Aorta (tissue), 5 donors: ENCODE measurements around the gene IHH. TPM values are rescaled to one million over a fixed set of nuclear protein-coding genes. Genes with fewer than 3 reads are reported as not detected.

Experiments used
- ATAC-seq: fragments of 200-7000 bp; cut with Tn5 transposase; one replicate; pipeline ENCODE4 v1.9.1; 2022; ENCODE audit warnings: moderate library complexity; ENCODE audit not compliant: low FRiP score
- DNase-seq, 2 donors: peaks; one replicate each; pipeline ENCODE4 v3.0.0-alpha.2; 2020
- H3K27ac ChIP-seq, 2 donors: one replicate each; pipeline ENCODE4 v1.5.1; 2013; ENCODE audit warnings: low read length in 2 of 2, mild to moderate bottlenecking in 2 of 2, moderate library complexity in 2 of 2, control low read depth in 1 of 2, inconsistent platforms in 1 of 2, low read depth in 1 of 2
- H3K27me3 ChIP-seq, 2 donors: one replicate each; pipeline ENCODE4 v1.6.1; 2013; ENCODE audit warnings: control low read depth in 1 of 2, low read length in 1 of 2, mild to moderate bottlenecking in 1 of 2, moderate library complexity in 1 of 2; ENCODE audit not compliant: insufficient read depth in 2 of 2, control insufficient read depth in 1 of 2
- H3K36me3 ChIP-seq, 2 donors: one replicate each; pipeline ENCODE4 v1.6.1; 2013; ENCODE audit warnings: control low read depth in 1 of 2, low read length in 1 of 2, mild to moderate bottlenecking in 1 of 2; ENCODE audit not compliant: insufficient read depth in 2 of 2, control insufficient read depth in 1 of 2
- H3K4me1 ChIP-seq, 2 donors: one replicate each; pipeline ENCODE4 v1.6.1; 2013; ENCODE audit warnings: low read length in 2 of 2, control low read depth in 1 of 2, mild to moderate bottlenecking in 1 of 2, moderate library complexity in 1 of 2; ENCODE audit not compliant: insufficient read depth in 2 of 2, control insufficient read depth in 1 of 2
- H3K4me3 ChIP-seq, 2 donors: one replicate each; pipeline ENCODE4 v1.5.1; 2013; ENCODE audit warnings: low read length in 2 of 2, control low read depth in 1 of 2, mild to moderate bottlenecking in 1 of 2
- H3K9me3 ChIP-seq: one replicate; pipeline ENCODE4 v1.6.1; 2013; ENCODE audit warnings: mild to moderate bottlenecking, low read length; ENCODE audit not compliant: control insufficient read depth
- WGBS, 2 donors: extraction: QIAGEN DNeasy Blood & Tissue Kit; methylation state at CpG; one replicate each; pipeline ENCODE4 v1.1.7; 2013; 5-methylcytosine and 5-hydroxymethylcytosine counted together
- intact Hi-C, 2 donors: fragments of 100-400 bp; cut with DNase I; formaldehyde crosslinking; loops; one replicate each; pipeline versions ENCODE4 v1.14.2 to v1.15.0; 2022
- polyA plus RNA-seq, 2 donors: library from polyadenylated mRNA; stranded (reverse); fragments of 200-250 nt; gene quantifications; one replicate each; pipeline ENCODE4 v1.2.3, GENCODE V29; 2013
- total RNA-seq, 2 donors: library from RNA; stranded (reverse); fragmentation: NEBNext Ultra II Directional; extraction: Animal tissue kit (Norgen Biotek cat#: 25700); gene quantifications; one replicate each; pipeline ENCODE4 v1.2.1, GENCODE V29; 2021
- donor health status: healthy with polysubstance abuse.
- donor health status: Bipolar disorder and iron deficiency.
- donor health status: DM: no; HTN: no; CAD: no.
- donor health status: DM: no; HTN: no; CAD: no.
- donor health status: DM: yes; HTN: yes; CAD: no.

The IHH gene
- total and polyA plus RNA-seq, 4 donors: 0.05 to 2.0 TPM; not detected in 2

DNA sequence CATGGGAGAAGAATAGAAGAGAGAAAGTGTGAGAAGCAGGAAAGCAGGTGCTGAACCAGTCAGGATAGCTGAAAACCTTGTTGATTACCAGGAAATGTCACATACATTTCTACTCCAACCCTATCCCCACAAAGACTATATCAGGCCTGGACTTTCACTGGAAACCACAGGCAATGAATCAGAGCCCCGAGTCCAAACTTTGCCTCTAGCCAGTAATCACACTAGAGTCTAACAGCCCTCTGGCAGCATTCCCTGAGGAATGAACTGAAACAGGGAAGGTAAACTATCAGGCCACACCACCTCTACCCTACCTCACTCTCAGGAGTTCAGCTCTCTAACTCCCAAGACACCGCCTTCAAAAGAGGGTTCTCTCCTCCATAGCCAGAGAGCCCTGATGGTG is 18.7 kb upstream of the IHH start:
- Histone ChIP-seq H3K27me3 (no peaks in the 10 kb centered on the region), H3K4me1 (no peaks in the 10 kb centered on the region), H3K4me3 (no peak overlapping the region), H3K9me3 (no peaks in the 10 kb centered on the region), H3K27ac (no peak overlapping the region), H3K36me3 (peaks cover 2 to 11% of the 10 kb centered on the region in 2 donors)
- intact Hi-C loops: no loop called here
- no peak for DNase-seq
- no peak for ATAC-seq
- WGBS, 2 donors: 54 to 63% methylated on average over 2 of the region's 2 CpGs

- intact Hi-C loops: no loop called here
- no peak overlapping the region for H3K27ac ChIP-seq
- peaks cover 2 to 11% of the 10 kb centered on the region in 2 donors for H3K36me3 ChIP-seq
- 92 to 98% methylated on average over 4 of the region's 4 CpGs for WGBS, 2 donors
- no peaks in the 10 kb centered on the region for H3K27me3 ChIP-seq
- no peaks in the 10 kb centered on the region for H3K4me1 ChIP-seq
- H3K4me3 ChIP-seq: no peak overlapping the region
- no peaks in the 10 kb centered on the region for H3K9me3 ChIP-seq
- no peak for ATAC-seq
- no peak for DNase-seq
Observed at GRCh38 chr2:219078951-219079350, 18.2 kb upstream of the IHH start.

DNA sequence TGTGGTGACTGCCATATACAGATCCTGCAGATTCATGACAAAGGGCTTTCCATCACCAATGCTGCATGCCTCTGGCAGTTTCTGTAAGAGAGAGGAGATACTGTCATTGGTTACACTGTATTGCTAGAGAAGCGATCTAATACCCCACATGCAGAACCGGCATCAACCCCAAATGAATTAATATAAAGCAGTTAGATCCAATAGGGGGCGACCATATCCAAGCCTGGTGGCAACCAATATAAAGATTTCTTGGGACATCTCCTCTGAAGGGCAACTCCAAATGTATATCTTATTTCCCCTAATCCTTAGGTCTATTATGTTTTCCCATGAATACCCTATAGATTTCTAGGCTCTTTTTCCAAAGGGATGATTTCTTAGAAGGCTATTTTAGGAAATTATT is 17.4 kb upstream of the IHH start:
- no peaks in the 10 kb centered on the region for H3K9me3 ChIP-seq
- H3K27ac ChIP-seq: no peak overlapping the region
- H3K4me3 ChIP-seq: no peak overlapping the region
- H3K36me3 ChIP-seq: peaks cover 2 to 11% of the 10 kb centered on the region in 2 donors
- H3K27me3 ChIP-seq: no peaks in the 10 kb centered on the region
- 87 to 93% methylated on average over 3 of the region's 3 CpGs for WGBS, 2 donors
- no peak for ATAC-seq
- intact Hi-C loops: no loop called here
- H3K4me1 ChIP-seq: no peaks in the 10 kb centered on the region
- DNase-seq: no peak

- intact Hi-C loops: no loop called here
- Histone ChIP-seq H3K4me3 (no peak overlapping the region), H3K4me1 (no peaks in the 10 kb centered on the region), H3K36me3 (peaks cover 2 to 11% of the 10 kb centered on the region in 2 donors), H3K27me3 (no peaks in the 10 kb centered on the region), H3K27ac (no peak overlapping the region), H3K9me3 (no peaks in the 10 kb centered on the region)
- no peak for DNase-seq
- 94 to 97% methylated on average over 3 of the region's 3 CpGs for WGBS, 2 donors
- no peak for ATAC-seq
Observed at GRCh38 chr2:219076253-219076652, 15.5 kb upstream of the IHH start.

DNA sequence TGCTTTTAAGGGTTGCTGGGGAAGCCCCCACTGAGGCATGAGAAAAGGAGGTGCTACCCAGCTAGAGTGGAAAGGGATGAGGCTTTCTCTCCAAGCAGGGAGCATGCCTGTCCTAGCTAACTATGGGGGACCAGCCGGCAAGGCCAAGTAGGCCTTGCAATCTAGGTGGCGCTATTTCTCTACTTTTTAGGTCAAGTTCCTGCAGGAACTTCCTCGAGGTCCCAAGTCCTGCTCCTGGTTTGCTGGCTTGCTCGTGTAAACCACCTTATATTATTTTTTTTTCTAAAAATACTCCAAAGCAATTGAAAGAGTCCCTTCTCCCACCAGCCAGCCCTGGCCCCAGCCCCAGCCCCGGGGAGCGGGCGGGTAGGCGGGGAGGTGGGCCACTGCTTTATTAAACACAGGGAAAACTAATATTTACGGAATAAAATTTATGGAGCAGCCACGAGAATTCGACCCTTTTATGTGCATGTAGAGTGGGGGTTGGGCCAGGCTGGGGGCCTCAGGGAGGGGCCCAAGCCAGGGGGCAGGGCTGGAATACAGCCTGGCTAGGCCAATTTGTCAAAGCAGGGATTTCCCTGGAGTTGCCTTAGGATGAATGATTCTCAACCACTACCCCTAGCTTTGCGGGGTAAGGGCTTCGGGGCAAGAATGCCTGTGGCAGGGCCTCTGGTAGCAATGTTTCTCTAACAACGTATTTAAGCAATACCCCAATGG is 12.8 kb upstream of the IHH start:
- intact Hi-C loops: loop anchor here in 1 of 2 donors (5.0 kb wide), 1 partner anchor 44 kb away; no protein-coding TSS in a partner anchor
- H3K27me3 ChIP-seq: no peaks in the 10 kb centered on the region
- no peaks in the 10 kb centered on the region for H3K4me1 ChIP-seq
- no peak overlapping the region for H3K4me3 ChIP-seq
- 51 to 52% methylated on average over 14 of the region's 14 CpGs for WGBS, 2 donors
- no peaks in the 10 kb centered on the region for H3K9me3 ChIP-seq
- ATAC-seq (no peak), DNase-seq (no peak)
- no peak overlapping the region for H3K27ac ChIP-seq
- H3K36me3 ChIP-seq: peaks cover 2 to 11% of the 10 kb centered on the region in 2 donors

DNA sequence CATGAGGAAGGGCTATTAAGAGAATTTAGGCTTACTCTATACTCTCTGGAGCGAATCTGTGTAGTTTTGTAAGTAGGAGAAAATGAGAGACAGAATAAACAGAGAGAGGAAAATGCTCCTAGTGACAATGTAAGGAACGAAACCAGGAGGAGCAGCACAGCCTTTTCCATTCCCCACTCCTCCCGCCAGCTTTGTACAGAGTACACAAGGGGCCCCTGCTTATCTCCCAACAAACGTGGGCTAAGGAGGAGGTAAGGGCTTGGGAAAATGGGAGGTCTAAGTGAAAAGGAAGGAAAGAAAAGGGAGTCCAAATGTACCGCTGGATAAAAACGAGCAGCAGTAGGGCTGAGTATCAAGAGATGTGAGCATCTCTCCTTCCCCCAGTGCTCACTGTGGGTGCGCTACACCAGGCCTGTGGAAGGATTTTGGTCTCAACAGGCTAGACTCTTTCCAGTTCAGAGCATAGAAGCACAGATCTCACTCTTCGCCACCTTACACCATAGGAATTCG is 12.1 kb upstream of the IHH start:
- no peaks in the 10 kb centered on the region for H3K27me3 ChIP-seq
- DNase-seq (no peak), ATAC-seq (no peak)
- no peaks in the 10 kb centered on the region for H3K9me3 ChIP-seq
- no peak overlapping the region for H3K4me3 ChIP-seq
- no peaks in the 10 kb centered on the region for H3K4me1 ChIP-seq
- intact Hi-C loops: loop anchor here in 1 of 2 donors (5.0 kb wide), 1 partner anchor 45 kb away; no protein-coding TSS in a partner anchor
- H3K36me3 ChIP-seq: peaks cover 2 to 11% of the 10 kb centered on the region in 2 donors
- 91% methylated on average over 9 of the region's 9 CpGs for WGBS, 2 donors
- H3K27ac ChIP-seq: no peak overlapping the region

DNA sequence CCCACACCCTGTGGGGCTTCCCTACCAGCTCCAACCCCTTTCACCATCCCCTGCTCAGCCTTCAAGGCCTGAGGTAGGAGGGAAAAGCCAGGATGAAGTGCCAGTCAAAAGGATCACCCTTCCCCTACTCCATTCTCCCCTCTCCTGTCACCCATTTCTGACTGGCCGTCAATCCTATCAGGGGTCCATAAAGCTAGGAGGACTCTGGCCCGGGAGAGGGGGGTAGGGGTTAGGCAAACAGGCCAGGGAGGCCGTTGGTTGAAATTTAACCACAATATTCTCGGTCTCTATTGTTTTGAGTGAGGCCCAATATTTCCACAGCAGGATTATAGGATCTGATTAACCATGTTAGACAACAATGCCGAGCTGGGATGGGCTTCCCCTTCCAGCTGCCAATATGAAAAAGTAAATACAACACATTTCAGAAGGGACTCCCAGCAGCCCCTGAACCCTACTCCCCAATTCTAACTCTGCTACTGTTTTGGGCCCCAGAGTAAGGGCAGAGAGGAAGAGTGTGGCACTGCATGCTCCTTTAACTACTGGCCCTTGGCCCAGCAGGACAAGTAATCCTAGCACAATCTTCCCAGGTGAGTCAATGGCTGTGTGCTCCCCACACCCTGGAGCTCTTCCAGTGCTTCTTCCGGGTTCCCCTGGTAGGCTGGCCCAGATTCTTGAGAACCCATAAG is 10.6 kb upstream of the IHH start:
- ATAC-seq (no peak), DNase-seq (no peak)
- no peak overlapping the region for H3K4me3 ChIP-seq
- no peaks in the 10 kb centered on the region for H3K4me1 ChIP-seq
- H3K27ac ChIP-seq: no peak overlapping the region
- H3K27me3 ChIP-seq: no peaks in the 10 kb centered on the region
- no peaks in the 10 kb centered on the region for H3K9me3 ChIP-seq
- WGBS, 2 donors: 91 to 93% methylated on average over 6 of the region's 6 CpGs
- peaks cover 2 to 5% of the 10 kb centered on the region in 2 donors for H3K36me3 ChIP-seq
- intact Hi-C loops: loop anchor here in 1 of 2 donors (5.0 kb wide), 1 partner anchor 46 kb away; no protein-coding TSS in a partner anchor

- Histone ChIP-seq H3K27ac (no peak overlapping the region), H3K27me3 (no peaks in the 10 kb centered on the region), H3K4me3 (no peak overlapping the region), H3K36me3 (no peaks in the 10 kb centered on the region), H3K9me3 (no peaks in the 10 kb centered on the region), H3K4me1 (no peaks in the 10 kb centered on the region)
- DNase-seq: no peak
- no peak for ATAC-seq
- intact Hi-C loops: no loop called here
- 85 to 99% methylated on average over 1 of the region's 1 CpG for WGBS, 2 donors
Observed at GRCh38 chr2:219065484-219065883, 4.8 kb upstream of the IHH start.
